ENCODE data around the gene PCDHGA1.
"Not testable (repeated sequence)": the region's sequence is repeated elsewhere in the genome, so short reads cannot be mapped to it uniquely, and the experiment has no call there.

The PCDHGA1 gene

GRCh38 chr5:141330299-141331080 is at the start of gene PCDHGA1:
Gene PCDHGA1 (plus strand): TSS chr5:141330514.
- DNase-seq (ENCODE audit: low spot score): peak; percentile 37

- no peak for DNase-seq (ENCODE audit: low spot score)
Measured at GRCh38 chr5:141298376-141298775, 31.9 kb upstream of the PCDHGA1 start.

- no peak for DNase-seq (ENCODE audit: low spot score)
Measured at GRCh38 chr5:141303756-141304155, 26.6 kb upstream of the PCDHGA1 start, which contains the start of gene SLC25A2. Gene SLC25A2 (minus strand): TSS chr5:141304049. CDS start chr5:141303865, 184 bp downstream.

- no peak for DNase-seq (ENCODE audit: low spot score)
Measured at GRCh38 chr5:141306630-141307029, 23.7 kb upstream of the PCDHGA1 start.

- no peak for DNase-seq (ENCODE audit: low spot score)
Measured at GRCh38 chr5:141313711-141314110, 16.6 kb upstream of the PCDHGA1 start.

GRCh38 chr5:141316963-141317362 is 13.4 kb upstream of the PCDHGA1 start:
- DNase-seq (ENCODE audit: low spot score): not testable (repeated sequence)

- no peak for DNase-seq (ENCODE audit: low spot score)
Measured at GRCh38 chr5:141319202-141319601, 11.1 kb upstream of the PCDHGA1 start.

GRCh38 chr5:141319699-141320098 is 10.6 kb upstream of the PCDHGA1 start:
- no peak for DNase-seq (ENCODE audit: low spot score)

GRCh38 chr5:141320225-141321169 is 9.8 kb upstream of the PCDHGA1 start, which contains the start of gene TAF7:
Gene TAF7 (minus strand): TSS chr5:141320784. CDS start chr5:141320044, 740 bp downstream.
- peak; percentile 92 for DNase-seq (ENCODE audit: low spot score)

- DNase-seq (ENCODE audit: low spot score): no peak
Measured at GRCh38 chr5:141322261-141322660, 8.1 kb upstream of the PCDHGA1 start.

GRCh38 chr5:141326088-141326854 is 4.0 kb upstream of the PCDHGA1 start:
- DNase-seq (ENCODE audit: low spot score): peak; percentile 63

- no peak for DNase-seq (ENCODE audit: low spot score)
Measured at GRCh38 chr5:141328231-141328630, 2.1 kb upstream of the PCDHGA1 start.

- DNase-seq (ENCODE audit: low spot score): not testable (repeated sequence)
Measured at GRCh38 chr5:141332571-141332970, 2.3 kb downstream of the PCDHGA1 start.

GRCh38 chr5:141338538-141339306 is 8.4 kb downstream of the PCDHGA1 start, which contains the start of gene PCDHGA2:
Gene PCDHGA2 (plus strand): TSS chr5:141338760.
- peak; percentile 48 for DNase-seq (ENCODE audit: low spot score)

- not testable (repeated sequence) for DNase-seq (ENCODE audit: low spot score)
Measured at GRCh38 chr5:141340781-141341354, 10.6 kb downstream of the PCDHGA1 start.

GRCh38 chr5:141342773-141343172 is 12.5 kb downstream of the PCDHGA1 start:
- DNase-seq (ENCODE audit: low spot score): no peak

GRCh38 chr5:141343242-141343952 is 13.1 kb downstream of the PCDHGA1 start, which contains the start of gene PCDHGA3:
Gene PCDHGA3 (plus strand): TSS chr5:141343829. CDS start chr5:141344034, 205 bp downstream.
- peak; percentile 43 for DNase-seq (ENCODE audit: low spot score)

GRCh38 chr5:141343953-141344463 is 13.7 kb downstream of the PCDHGA1 start:
- no peak for DNase-seq (ENCODE audit: low spot score)

GRCh38 chr5:141345327-141345726 is 15.0 kb downstream of the PCDHGA1 start:
- DNase-seq (ENCODE audit: low spot score): no peak

Measured in iPS-NIHi11 (cell line).